Lower leg skin (tissue), 3 donors: Measurements from ENCODE around the gene PIEZO2.

Source experiments
- POLR2A ChIP-seq, 2 donors: fragments of 450-650 bp; IDR thresholded peaks; one replicate each; pipeline ENCODE4 v1.6.1; 2016 to 2017; ENCODE audit warnings: antibody characterized with exemption in 2 of 2, mild to moderate bottlenecking in 1 of 2, moderate library complexity in 1 of 2
- TF ChIP-seq, protein P1 (sequence below), 3 donors: fragments of 450-650 bp; IDR thresholded peaks; one replicate each; pipeline ENCODE4 v1.5.1; 2016; ENCODE audit warnings: antibody characterized with exemption in 3 of 3, mild to moderate bottlenecking in 3 of 3, moderate library complexity in 2 of 3

DNA sequence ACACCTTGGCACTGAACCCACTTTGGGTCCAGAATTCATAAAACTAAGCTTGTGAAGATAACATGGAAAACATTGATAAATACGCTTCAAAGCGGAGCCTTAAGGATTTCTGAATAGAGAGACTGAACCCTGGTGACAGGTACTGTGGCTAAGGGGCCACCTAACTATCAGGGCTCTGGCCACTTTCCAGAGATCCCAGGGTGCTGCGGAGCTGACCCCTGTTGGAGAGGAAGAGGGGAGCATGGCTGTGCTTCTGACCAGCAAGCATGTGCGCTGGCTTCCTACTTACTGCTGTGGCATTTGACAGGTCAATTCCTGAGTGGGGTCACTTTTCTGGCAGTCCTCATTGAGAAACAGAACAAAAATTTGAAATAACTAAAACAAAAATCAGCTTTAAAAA is 395.2 kb downstream of the PIEZO2 start:
- TF ChIP-seq, protein P1, sequence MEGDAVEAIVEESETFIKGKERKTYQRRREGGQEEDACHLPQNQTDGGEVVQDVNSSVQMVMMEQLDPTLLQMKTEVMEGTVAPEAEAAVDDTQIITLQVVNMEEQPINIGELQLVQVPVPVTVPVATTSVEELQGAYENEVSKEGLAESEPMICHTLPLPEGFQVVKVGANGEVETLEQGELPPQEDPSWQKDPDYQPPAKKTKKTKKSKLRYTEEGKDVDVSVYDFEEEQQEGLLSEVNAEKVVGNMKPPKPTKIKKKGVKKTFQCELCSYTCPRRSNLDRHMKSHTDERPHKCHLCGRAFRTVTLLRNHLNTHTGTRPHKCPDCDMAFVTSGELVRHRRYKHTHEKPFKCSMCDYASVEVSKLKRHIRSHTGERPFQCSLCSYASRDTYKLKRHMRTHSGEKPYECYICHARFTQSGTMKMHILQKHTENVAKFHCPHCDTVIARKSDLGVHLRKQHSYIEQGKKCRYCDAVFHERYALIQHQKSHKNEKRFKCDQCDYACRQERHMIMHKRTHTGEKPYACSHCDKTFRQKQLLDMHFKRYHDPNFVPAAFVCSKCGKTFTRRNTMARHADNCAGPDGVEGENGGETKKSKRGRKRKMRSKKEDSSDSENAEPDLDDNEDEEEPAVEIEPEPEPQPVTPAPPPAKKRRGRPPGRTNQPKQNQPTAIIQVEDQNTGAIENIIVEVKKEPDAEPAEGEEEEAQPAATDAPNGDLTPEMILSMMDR (IDR thresholded peaks at IDR 0.05): no peak
- no peak for TF ChIP-seq POLR2A (IDR thresholded peaks at IDR 0.05)
